A549 (cell line): ENCODE measurements around the gene CDR2. TPM values are rescaled to one million over a fixed set of nuclear protein-coding genes. Genes with fewer than 3 reads are reported as not detected.
A peak's percentile ranks its signal among the peaks of the same experiment; 100 is the strongest.

Experiments used
- ATAC-seq, 2 experiments: fragments of 200-7000 bp in 1 of 2; fragments of >200 bp in 1 of 2; cut with Nextera tagmentation in 1 of 2; cut with Tn5 transposase in 1 of 2; 3 replicates each; pipeline versions ENCODE4 v1.8.0 to v1.9.1; 2018 to 2020; ENCODE audit warnings: mild to moderate bottlenecking in 1 of 2, moderate library complexity in 1 of 2
- CTCF ChIA-PET: fragments of 300-600 bp; sonication (Branson Sonifier 250); formaldehyde crosslinking; extraction: SDS; loops from one replicate; lab custom pipeline; 2021; ENCODE audit warnings: antibody characterized with exemption, inconsistent platforms; lab: Yijun Ruan, JAX
- POLR2A ChIA-PET: fragments of 350-600 bp; formaldehyde crosslinking; extraction: SDS; loops from one replicate; lab custom pipeline; 2021; ENCODE audit warnings: antibody characterized with exemption, inconsistent platforms; lab: Yijun Ruan, JAX
- DNase-seq, 2 experiments: peaks; one replicate each; pipeline versions ENCODE4 v3.0.0 to v3.0.0-alpha.2; 2011 to 2016; ENCODE audit warnings: low read depth in 1 of 2, low spot score in 1 of 2
- FAIRE-seq: peaks from 2 replicates; lab custom pipeline; 2011; peaks lifted over from hg19 to GRCh38; lab: Jason Lieb, UNC
- H3K27ac ChIP-seq, 2 experiments: fragments of >200 bp; sonication (Bioruptor Twin); formaldehyde crosslinking; 3 replicates each; pipeline ENCODE4 v1.5.1; 2016 to 2017
- H3K4me1 ChIP-seq: fragments of >200 bp; sonication (Bioruptor Twin); formaldehyde crosslinking; 3 replicates; pipeline ENCODE4 v1.6.1; 2016
- H3K4me2 ChIP-seq: fragments of >200 bp; sonication (Bioruptor Twin); formaldehyde crosslinking; 3 replicates; pipeline ENCODE4 v1.6.1; 2016
- H3K4me3 ChIP-seq: fragments of >200 bp; sonication (Bioruptor Twin); formaldehyde crosslinking; 3 replicates; pipeline ENCODE4 v1.5.1; 2016
- H3K9me3 ChIP-seq: fragments of >200 bp; sonication (Bioruptor Twin); formaldehyde crosslinking; 3 replicates; pipeline ENCODE4 v1.6.1; 2016
- ATOH8 ChIP-seq: fragments of 250-450 bp; sonication (Bioruptor Pico); IDR thresholded peaks from 2 replicates; pipeline ENCODE4 v1.5.0; 2020; ENCODE audit warnings: low read depth, mild to moderate bottlenecking, moderate library complexity
- CBX8 ChIP-seq: fragments of 200-600 bp; sonication (generic); IDR thresholded peaks from 2 replicates; pipeline ENCODE4 v1.6.1; 2016
- CHD2 ChIP-seq: fragments of 150-350 bp; IDR thresholded peaks from 2 replicates; pipeline ENCODE4 v1.6.1; 2014; ENCODE audit warnings: low read length; ENCODE audit not compliant: partially characterized antibody
- E2F6 ChIP-seq: IDR thresholded peaks from 2 replicates; pipeline ENCODE4 v1.6.1; 2012; ENCODE audit warnings: low read depth, borderline replicate concordance
- FOSL2 ChIP-seq, 2 experiments: fragments of 450-650 bp in 1 of 2; fragments of >200 bp in 1 of 2; sonication (Bioruptor Twin) in 1 of 2; formaldehyde crosslinking; IDR thresholded peaks; 2 replicates each; pipeline versions ENCODE4 v1.5.0 to v1.6.1; 2016 to 2020; ENCODE audit warnings: mild to moderate bottlenecking in 1 of 2, moderate library complexity in 1 of 2
- HOXB5 ChIP-seq: fragments of 250-450 bp; sonication (Bioruptor Pico); IDR thresholded peaks from 2 replicates; pipeline ENCODE4 v1.5.0; 2020; ENCODE audit warnings: mild to moderate bottlenecking, moderate library complexity
- JUN ChIP-seq, 2 experiments: fragments of >200 bp; sonication (Bioruptor Twin); formaldehyde crosslinking; IDR thresholded peaks; 2 replicates in 1 of 2; 3 replicates in 1 of 2; pipeline ENCODE4 v1.6.1; 2016 to 2017
- MAX ChIP-seq: IDR thresholded peaks from 2 replicates; pipeline ENCODE4 v1.6.1; 2012
- MYC ChIP-seq: IDR thresholded peaks from 2 replicates; pipeline ENCODE4 v1.6.1; 2012; ENCODE audit warnings: mild to moderate bottlenecking, inconsistent platforms, low read length, improper control_type of control experiment, borderline replicate concordance
- NPAS2 ChIP-seq: fragments of 250-450 bp; sonication (Bioruptor Pico); IDR thresholded peaks from 2 replicates; pipeline ENCODE4 v1.8.0; 2022; ENCODE audit warnings: mild to moderate bottlenecking, moderate library complexity, borderline replicate concordance
- PHF8 ChIP-seq: fragments of 200-600 bp; sonication (generic); IDR thresholded peaks from 2 replicates; pipeline ENCODE4 v1.6.1; 2016; ENCODE audit warnings: low read depth, mild to moderate bottlenecking, antibody characterized with exemption, moderate library complexity, borderline replicate concordance
- POLR2AphosphoS2 ChIP-seq: conservative IDR thresholded peaks from 2 replicates; pipeline ENCODE4 v1.6.1; 2012; ENCODE audit warnings: low read length, improper control_type of control experiment, inconsistent platforms
- RFX5 ChIP-seq: fragments of 450-650 bp; IDR thresholded peaks from 2 replicates; pipeline ENCODE4 v1.7.1; 2014; ENCODE audit warnings: antibody characterized with exemption, mild to moderate bottlenecking, moderate library complexity
- SREBF2 ChIP-seq: fragments of 450-650 bp; IDR thresholded peaks from 2 replicates; pipeline ENCODE4 v1.6.1; 2014; ENCODE audit warnings: mild to moderate bottlenecking, moderate library complexity
- TFCP2L1 ChIP-seq: fragments of 250-450 bp; sonication (Bioruptor Pico); IDR thresholded peaks from 2 replicates; pipeline ENCODE4 v1.5.0; 2021; ENCODE audit warnings: mild to moderate bottlenecking
- USF2 ChIP-seq: fragments of 450-650 bp; IDR thresholded peaks from 2 replicates; pipeline ENCODE4 v1.6.1; 2014; ENCODE audit warnings: antibody characterized with exemption
- WGBS: methylation state at CpG from one replicate; pipeline ENCODE4 v1.1.6; 2017; ENCODE audit errors: missing lambda C conversion rate; 5-methylcytosine and 5-hydroxymethylcytosine counted together
- polyA plus RNA-seq, 4 experiments: library from polyadenylated mRNA; depleted of rRNA in 3 of 4; stranded (reverse); fragments of >200 nt; fragmentation: RNase III in 1 of 4; extraction: RNeasy Plus Mini Kit Qiagen cat#74134 plus additional on column Dnase treatment in 1 of 4; gene quantifications; 2 replicates in 3 of 4; 3 replicates in 1 of 4; pipeline ENCODE4 v1.2.3, GENCODE V29; 2011 to 2017

The CDR2 gene
- polyA plus RNA-seq, 2 of the 4 experiments (the other 2 are of a cell fraction): 29.3 to 44.3 TPM

GRCh38 chr16:22375963-22376640 lies 1.7 kb upstream of the CDR2 start:
- FAIRE-seq (no peak), DNase-seq (no peak), ATAC-seq (no peak)
- TF ChIP-seq CHD2 (no peak), HOXB5 (CRISPR knock-in tag) (no peak), SREBF2 (no peak), NPAS2 (CRISPR knock-in tag) (no peak), CBX8 (no peak), MYC (no peak), USF2 (no peak), JUN (IDR thresholded peaks at IDR 0.05) (no peak), TFCP2L1 (no peak), RFX5 (no peak)
- Histone ChIP-seq H3K27ac (no peak overlapping the region), H3K9me3 (no peaks in the 10 kb centered on the region), H3K4me2 (no peak overlapping the region), H3K4me1 (peaks cover 20% of the 10 kb centered on the region), H3K4me3 (no peak overlapping the region)
- ChIA-PET CTCF (interaction anchor here (1.0 to 1.4 kb wide), 2 partner anchors 10 to 11 kb away, joined by 3 to 4 read pairs; no protein-coding TSS in a partner anchor), POLR2A (no interaction called here)
- WGBS: 95% methylated on average over 8 of the region's 8 CpGs

DNA sequence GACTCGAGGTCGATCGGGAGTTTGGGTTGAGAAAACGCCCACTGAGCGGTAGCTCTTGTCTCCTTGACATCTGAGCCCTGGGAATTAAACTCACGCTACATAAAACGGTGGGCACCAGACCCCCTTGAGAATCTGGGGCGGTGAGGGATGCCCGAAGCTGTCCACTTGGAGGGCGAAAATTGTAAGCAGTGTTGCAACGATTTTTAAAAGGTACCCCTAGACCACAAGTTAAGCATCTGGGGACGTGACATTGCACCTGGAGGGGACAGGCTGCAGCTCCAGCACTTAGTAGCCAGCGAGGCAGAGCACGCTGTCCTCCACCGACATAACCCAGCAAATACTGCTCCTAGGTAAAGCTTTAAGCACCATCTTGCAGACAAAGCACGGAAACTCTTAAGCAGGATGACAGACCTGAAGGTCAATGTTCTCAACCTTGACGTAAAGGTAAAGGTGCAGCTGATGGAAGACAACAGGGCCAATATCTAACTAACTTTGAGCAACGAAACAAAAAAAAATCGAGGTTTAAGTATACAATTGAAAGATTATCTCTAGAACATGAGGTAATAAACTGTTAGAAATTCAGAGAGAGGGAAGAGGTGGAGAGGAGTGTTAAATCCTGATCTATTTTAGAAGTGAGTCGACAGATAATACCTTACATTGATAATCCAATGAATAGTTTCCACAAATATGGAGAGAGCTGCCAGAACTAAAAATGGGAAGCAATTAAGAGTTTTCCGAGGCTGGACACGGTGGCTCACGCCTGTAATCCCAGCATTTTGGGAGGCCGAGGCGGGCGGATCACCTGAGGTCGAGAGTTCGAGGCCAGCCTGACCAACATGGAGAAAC lies 921 bp upstream of the CDR2 start:
- peak in 1 of 2 experiments; percentile 7; a peak in 3 of 6 replicates for ATAC-seq
- no peaks in the 10 kb centered on the region for H3K9me3 ChIP-seq
- no peak for FAIRE-seq
- H3K4me3 ChIP-seq: peak overlapping the region; percentile 88
- H3K27ac ChIP-seq: peak overlapping the region; percentile 70 to 88
- H3K4me2 ChIP-seq: peak overlapping the region; percentile 87
- CTCF ChIA-PET: interaction anchor here (0.7 to 1.4 kb wide), 2 partner anchors 11 to 1078 kb away, joined by 3 read pairs; no protein-coding TSS in a partner anchor
- DNase-seq: no peak
- POLR2A ChIA-PET: no interaction called here
- WGBS: 52% methylated on average over 23 of the region's 28 CpGs
- TF ChIP-seq ATOH8 (CRISPR knock-in tag): 0 out of 2 replicates have a peak, but pooled peaks have one; percentile 3
- TF ChIP-seq POLR2AphosphoS2: no peak
- H3K4me1 ChIP-seq: peaks cover 28% of the 10 kb centered on the region

- no peaks in the 10 kb centered on the region for H3K9me3 ChIP-seq
- H3K4me2 ChIP-seq: peak overlapping the region; percentile 95
- peak overlapping the region; percentile 88 for H3K4me3 ChIP-seq
- ATAC-seq: peak; percentile 46 to 59
- DNase-seq: no peak
- H3K4me1 ChIP-seq: peaks cover 44% of the 10 kb centered on the region
- ChIA-PET POLR2A (interaction anchor here (0.8 kb wide), 1 partner anchor 25 kb away, joined by 3 read pairs; no protein-coding TSS in a partner anchor), CTCF (interaction anchor here (0.8 to 1.4 kb wide), 7 partner anchors 13 to 1073 kb away, joined by 3 to 5 read pairs (median 3); no protein-coding TSS in a partner anchor)
- TF ChIP-seq E2F6 (peak; percentile 46; the same call in 1 of the 2 replicates), MAX (peak; percentile 33), PHF8 (peak; percentile 54), SREBF2 (no peak), FOSL2 (IDR thresholded peaks at IDR 0.05) (no peak), FOSL2 (CRISPR knock-in tag; IDR thresholded peaks at IDR 0.05) (no peak)
- H3K27ac ChIP-seq: peak overlapping the region; percentile 86 to 90
- 1% methylated on average over 19 of the region's 51 CpGs for WGBS
- no peak for FAIRE-seq
These were observed 633 bp downstream of the CDR2 start for GRCh38 chr16:22373662-22374310.
